Keratinocyte (primary cell): ENCODE results near the gene CCL20.

Source experiments
- EZH2 ChIP-seq: IDR thresholded peaks from one replicate; pipeline ENCODE4 v1.6.1; 2012; ENCODE audit warnings: inconsistent platforms, mild to moderate bottlenecking, low read length, moderate library complexity
- TF ChIP-seq, protein P1 (sequence below), 3 experiments: IDR thresholded peaks in 1 of 3; conservative IDR thresholded peaks in 1 of 3; optimal IDR thresholded peaks in 1 of 3; 2 replicates in 2 of 3; 3 replicates in 1 of 3; pipeline versions ENCODE3 to v1.5.1; 2011; ENCODE audit warnings: low read length in 3 of 3, mild to moderate bottlenecking in 3 of 3, moderate library complexity in 2 of 3, control low read depth in 1 of 3, inconsistent platforms in 1 of 3; ENCODE audit not compliant: insufficient read depth in 2 of 3; ENCODE audit errors: extremely low read depth in 1 of 3

DNA sequence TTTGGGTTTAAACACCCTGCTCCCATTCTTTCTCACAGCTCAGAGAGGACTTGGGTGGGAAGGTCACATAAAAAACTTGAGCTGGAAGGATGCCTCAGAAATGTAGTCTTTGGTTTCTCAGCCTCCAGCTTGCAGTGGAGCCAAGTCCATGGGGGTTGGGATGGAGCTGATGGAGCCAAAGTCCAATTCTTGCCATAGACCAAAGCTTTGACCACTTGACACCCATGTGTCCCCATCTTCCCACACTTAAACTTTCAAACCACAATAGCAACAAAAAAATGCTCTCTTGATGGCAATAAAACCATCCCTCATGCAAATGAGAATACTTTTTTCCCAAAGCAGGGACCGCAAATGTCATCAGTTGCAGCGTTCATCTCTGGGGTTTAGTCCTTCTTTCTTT, 43.1 kb downstream of the CCL20 start:
- TF ChIP-seq, protein P1, sequence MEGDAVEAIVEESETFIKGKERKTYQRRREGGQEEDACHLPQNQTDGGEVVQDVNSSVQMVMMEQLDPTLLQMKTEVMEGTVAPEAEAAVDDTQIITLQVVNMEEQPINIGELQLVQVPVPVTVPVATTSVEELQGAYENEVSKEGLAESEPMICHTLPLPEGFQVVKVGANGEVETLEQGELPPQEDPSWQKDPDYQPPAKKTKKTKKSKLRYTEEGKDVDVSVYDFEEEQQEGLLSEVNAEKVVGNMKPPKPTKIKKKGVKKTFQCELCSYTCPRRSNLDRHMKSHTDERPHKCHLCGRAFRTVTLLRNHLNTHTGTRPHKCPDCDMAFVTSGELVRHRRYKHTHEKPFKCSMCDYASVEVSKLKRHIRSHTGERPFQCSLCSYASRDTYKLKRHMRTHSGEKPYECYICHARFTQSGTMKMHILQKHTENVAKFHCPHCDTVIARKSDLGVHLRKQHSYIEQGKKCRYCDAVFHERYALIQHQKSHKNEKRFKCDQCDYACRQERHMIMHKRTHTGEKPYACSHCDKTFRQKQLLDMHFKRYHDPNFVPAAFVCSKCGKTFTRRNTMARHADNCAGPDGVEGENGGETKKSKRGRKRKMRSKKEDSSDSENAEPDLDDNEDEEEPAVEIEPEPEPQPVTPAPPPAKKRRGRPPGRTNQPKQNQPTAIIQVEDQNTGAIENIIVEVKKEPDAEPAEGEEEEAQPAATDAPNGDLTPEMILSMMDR (optimal IDR thresholded peaks at IDR 0.05 in 1 of 3, IDR thresholded peaks at IDR 0.05 in 1 of 3, conservative IDR thresholded peaks at IDR 0.05 in 1 of 3; ENCODE audit: extremely low read depth in 1 of 3, insufficient read depth in 2 of 3, low read length in 3 of 3), result no peak
- no peak for TF ChIP-seq EZH2
